ENCODE results near the gene CLDN8. TPM values are rescaled to one million over a fixed set of nuclear protein-coding genes. Genes with fewer than 3 reads are reported as not detected.

Gene CLDN8
- total and polyA plus RNA-seq, 9 of the 15 experiments (the other 6 are each of a cell fraction or from before 2014, with no cell fraction given): not detected

GRCh38 chr21:30232011-30232410, 16.1 kb upstream of the CLDN8 start:
- no peak for ATAC-seq
- Histone ChIP-seq H2AFZ (ENCODE audit: low read depth, low read length) (no peak overlapping the region), H3K79me2 (ENCODE audit: control insufficient read depth, insufficient read depth, low read length) (no peaks in the 10 kb centered on the region), H3K4me1 (replicated peaks in 1 of 2; ENCODE audit: control insufficient read depth in 2 of 2, insufficient read depth in 2 of 2, low read length in 2 of 2) (no peaks in the 10 kb centered on the region; a peak in 1 of 5 replicates), H3K36me3 (ENCODE audit: control insufficient read depth, insufficient read depth, low read length) (no peaks in the 10 kb centered on the region), H3K27me3 (ENCODE audit: control insufficient read depth in 2 of 2, insufficient read depth in 2 of 2, low read length in 2 of 2) (no peaks in the 10 kb centered on the region), H3K9ac (ENCODE audit: insufficient read depth in 1 of 2, low read depth in 2 of 2, low read length in 2 of 2) (no peak overlapping the region), H3K9me3 (replicated peaks; ENCODE audit: control insufficient read depth, insufficient read depth, low read depth, low read length) (no peaks in the 10 kb centered on the region), H4K20me1 (replicated peaks; ENCODE audit: control insufficient read depth, insufficient read depth, low read length) (no peaks in the 10 kb centered on the region), H3K4me3 (no peak overlapping the region), H3K9me1 (ENCODE audit: control insufficient read depth, insufficient read depth, low read length) (no peaks in the 10 kb centered on the region), H3K27ac (ENCODE audit: extremely low read depth, low read depth, low read length) (no peak overlapping the region), H3K4me2 (ENCODE audit: insufficient read depth, low read length) (no peak overlapping the region)
- no TSS peak for BruUV-seq (replicated peaks)
- intact Hi-C loops (cut with micrococcal nuclease) (no loop called here), in situ Hi-C loops (cut with MboI) (no loop called here)
- DNase-seq (ENCODE audit: extremely low read depth in 1 of 4, low spot score in 3 of 4): no peak
- TF ChIP-seq E2F3 (CRISPR knock-in tag; IDR thresholded peaks at IDR 0.05): no peak
- no peak for TF ChIP-seq CBFA2T3 (IDR thresholded peaks at IDR 0.05)
- no peak for TF ChIP-seq ZNF384 (IDR thresholded peaks at IDR 0.05; ENCODE audit: low read depth, low read length)
- TF ChIP-seq PATZ1 (CRISPR knock-in tag; IDR thresholded peaks at IDR 0.05; ENCODE audit: borderline replicate concordance): no peak
- no peak for TF ChIP-seq ZBTB26 (CRISPR knock-in tag; IDR thresholded peaks at IDR 0.05)
- no peak for TF ChIP-seq PTRF (tag; IDR thresholded peaks at IDR 0.05)
- no peak for TF ChIP-seq DACH1 (IDR thresholded peaks at IDR 0.05; ENCODE audit: partially characterized antibody)
- 67% methylated on average over 1 of the region's 1 CpG for WGBS (ENCODE audit: insufficient coverage, low coverage, missing lambda C conversion rate)
- POLR2A ChIA-PET: no interaction called here
- CTCF ChIA-PET (ENCODE audit: low intra/inter-chr PET ratio): no interaction called here
- FAIRE-seq: no peak
